Suppressor macrophage treated with lipopolysaccharide for 1 hour (primary cell): ENCODE results near the gene DPP6.

Experiments
- DNase-seq, 3 donors: peaks; one replicate each; pipeline ENCODE4 v3.0.0-alpha.2; 2020 to 2022

DPP6 gene

DNA sequence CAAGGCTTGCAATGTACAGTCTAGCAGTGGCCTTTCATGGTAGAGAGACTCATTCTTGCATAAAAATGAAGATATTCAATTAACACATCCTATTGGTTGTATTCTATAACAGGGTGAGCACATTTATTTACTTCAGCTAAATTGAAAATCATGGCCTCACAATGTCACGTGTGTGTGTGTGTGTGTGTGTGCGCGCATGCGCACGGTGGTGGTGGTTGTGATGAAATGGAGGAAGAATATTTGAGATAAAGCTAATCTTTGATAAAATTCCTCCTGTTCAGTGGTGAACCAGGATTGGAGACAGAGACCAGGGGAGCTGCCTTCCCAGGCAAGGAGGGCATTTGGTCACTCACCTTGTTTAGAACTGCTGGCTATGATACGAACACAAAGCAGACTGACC is 199.8 kb downstream of the DPP6 start:
- DNase-seq, result no peak

DNA sequence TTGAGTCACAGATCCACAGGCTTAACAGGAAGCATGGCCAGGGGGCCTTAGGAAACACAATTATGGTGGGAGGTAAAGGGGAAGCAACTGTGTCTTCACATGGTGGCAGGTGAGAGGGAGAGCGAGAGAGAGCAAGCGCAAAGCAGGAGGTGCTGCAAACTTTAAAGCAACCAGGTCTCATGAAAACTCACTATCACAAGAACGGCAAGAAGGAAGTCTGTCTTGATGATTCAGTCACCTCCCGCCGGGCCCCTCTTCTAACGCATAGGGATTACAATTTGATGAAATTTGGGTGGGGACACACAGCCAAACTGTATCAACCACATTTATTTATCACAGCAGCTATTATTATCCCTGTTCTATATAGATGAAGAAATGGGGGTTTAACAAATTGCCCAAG is 201.6 kb downstream of the DPP6 start:
- DNase-seq, result no peak

GRCh38 chr7:154255324-154255723 is 203.1 kb downstream of the DPP6 start:
- DNase-seq, result no peak

GRCh38 chr7:154256150-154256549 is 204.0 kb downstream of the DPP6 start:
- DNase-seq, result no peak

DNA sequence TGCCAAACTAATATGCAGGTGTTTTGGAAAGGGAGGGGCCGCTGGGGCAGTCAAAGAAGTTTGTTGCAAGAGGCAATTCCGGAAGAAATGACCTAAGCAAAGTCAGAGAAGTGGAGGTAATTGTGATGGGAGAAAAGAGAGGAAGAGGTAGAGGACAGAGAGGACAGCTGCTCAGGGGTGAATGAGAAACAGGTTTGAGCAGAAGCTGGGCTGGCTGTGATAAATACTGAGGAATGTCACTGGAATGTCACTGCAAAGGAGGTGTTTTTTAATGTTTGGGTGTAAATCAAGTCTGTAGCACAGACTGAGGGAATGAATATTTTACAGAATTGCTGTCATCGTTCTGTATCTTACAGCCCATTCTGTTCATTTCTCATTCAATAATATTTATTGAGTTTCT is 207.2 kb downstream of the DPP6 start:
- no peak for DNase-seq

- no peak for DNase-seq
Measured at GRCh38 chr7:154287356-154287755, 235.2 kb downstream of the DPP6 start.

DNA sequence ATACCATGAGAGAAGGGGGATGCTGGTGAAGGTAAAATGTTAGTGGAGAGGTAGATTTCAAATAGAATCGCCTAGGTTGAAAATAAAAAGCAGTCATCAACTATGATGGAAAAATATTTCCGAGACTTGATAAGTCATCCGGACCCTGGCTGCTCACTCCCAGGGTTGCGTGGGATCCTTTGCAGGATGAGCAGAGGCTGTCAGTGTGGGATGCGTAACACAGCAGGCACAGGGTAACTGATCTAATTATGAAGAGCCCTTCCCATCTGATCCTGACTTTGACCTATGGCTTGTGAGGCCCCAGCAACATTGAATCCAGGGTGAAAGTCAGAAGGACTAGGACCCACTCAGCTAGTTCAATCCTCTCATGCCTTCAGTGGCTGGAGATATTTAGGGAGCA is 236.9 kb downstream of the DPP6 start:
- DNase-seq, result no peak

- no peak for DNase-seq
Measured at GRCh38 chr7:154296443-154296842, 244.2 kb downstream of the DPP6 start.

DNA sequence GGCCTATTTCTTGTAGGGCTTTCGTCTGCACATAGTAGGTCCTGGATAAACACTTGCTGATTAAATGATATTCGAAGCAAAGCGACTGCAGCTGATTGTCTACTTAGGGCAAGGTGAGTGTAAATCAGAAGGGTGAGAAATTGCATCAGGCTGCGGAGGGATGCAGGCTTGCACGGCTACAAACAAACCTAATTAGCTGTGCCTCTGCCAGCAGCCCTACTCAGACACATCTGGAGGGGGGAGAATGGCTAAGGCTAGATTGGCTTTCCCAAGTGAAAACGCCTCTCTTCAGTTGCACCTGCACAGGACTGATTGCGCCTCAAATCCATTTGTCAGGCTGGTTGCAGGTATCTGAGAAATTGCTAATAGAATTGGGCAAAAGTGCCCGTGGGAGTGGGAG is 247.5 kb downstream of the DPP6 start:
- DNase-seq, result no peak

DNA sequence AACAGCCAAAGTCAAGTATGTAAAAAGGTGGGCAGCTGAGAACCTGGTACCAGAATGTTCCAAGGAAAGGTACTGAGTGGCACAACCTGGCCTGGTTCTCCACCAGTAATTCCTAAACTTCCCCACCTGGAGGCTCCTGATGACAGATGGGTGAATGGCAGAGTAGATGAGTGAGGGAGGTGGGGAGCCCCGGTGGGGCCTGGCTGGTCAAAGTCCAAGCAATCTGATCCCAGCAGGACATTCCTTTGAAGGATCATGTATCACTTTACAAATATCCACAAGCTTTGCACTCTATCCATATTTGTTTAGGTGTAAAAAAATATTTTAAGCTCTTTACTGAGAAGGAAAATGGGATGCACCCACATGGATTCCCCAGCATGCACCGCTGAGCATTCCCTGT is 250.2 kb downstream of the DPP6 start:
- DNase-seq, result no peak

GRCh38 chr7:154304231-154304630 is 252.0 kb downstream of the DPP6 start:
- no peak for DNase-seq

GRCh38 chr7:154304740-154305700 is 252.8 kb downstream of the DPP6 start:
- no peak for DNase-seq

DNA sequence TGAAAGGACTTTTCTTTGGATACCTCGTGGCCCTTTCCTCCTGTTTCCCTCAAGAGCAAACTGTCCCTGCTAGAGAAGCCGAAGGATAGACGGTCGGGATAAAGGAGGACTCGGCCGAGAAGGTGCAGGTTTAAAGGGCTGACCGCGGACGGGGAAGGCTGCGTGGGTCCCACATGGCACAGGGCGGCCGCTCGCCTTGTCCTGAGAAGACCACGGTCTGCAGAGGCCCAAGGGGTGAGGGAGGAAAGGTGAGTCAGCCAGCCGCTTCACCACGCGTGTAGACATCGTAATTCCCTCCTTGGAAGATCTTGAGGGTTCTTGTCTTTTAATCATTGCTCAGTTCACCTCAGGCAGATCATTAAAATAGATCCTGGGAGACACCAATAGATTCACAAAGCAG is 253.8 kb downstream of the DPP6 start:
- no peak for DNase-seq

GRCh38 chr7:154308928-154309327 is 256.7 kb downstream of the DPP6 start:
- DNase-seq, result no peak

DNA sequence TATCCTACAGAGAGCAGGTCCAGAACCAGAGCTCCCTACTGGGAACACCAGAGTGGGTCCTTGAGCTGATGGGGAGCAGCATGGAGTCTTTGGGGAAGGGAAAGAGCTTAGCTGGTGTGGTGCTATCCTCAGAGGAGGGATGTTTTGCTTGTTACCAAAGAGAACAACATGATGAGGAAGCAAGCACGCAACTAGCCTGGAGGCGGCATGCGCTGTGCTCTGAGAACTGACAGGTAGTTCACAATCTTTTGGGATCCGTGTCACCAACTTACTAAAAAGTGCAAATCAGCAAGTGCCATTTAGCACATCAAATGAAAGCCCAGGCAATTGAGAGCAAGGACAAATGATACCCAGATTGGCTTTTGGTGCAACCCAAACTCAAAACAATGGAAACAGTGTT is 257.9 kb downstream of the DPP6 start:
- no peak for DNase-seq

DNA sequence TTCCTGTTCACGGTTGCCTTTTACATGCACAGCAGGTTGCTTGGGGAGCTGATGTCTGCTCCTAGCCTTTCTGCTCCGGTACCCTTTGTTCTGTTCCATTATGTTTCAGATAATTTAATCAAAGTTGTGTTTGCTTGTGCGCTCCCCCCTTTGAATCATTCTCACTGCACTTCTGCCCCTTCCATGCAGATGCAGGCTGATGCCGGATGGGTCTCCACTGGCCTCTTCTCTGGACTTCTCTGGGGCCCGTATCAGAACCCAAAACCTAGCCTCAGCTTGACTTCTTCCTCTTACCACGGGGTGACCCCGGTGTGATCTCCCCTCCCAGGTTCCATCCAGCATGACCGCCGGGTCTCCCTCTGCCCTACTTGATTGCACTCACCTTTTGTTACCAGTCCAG is 272.0 kb downstream of the DPP6 start:
- no peak for DNase-seq

DNA sequence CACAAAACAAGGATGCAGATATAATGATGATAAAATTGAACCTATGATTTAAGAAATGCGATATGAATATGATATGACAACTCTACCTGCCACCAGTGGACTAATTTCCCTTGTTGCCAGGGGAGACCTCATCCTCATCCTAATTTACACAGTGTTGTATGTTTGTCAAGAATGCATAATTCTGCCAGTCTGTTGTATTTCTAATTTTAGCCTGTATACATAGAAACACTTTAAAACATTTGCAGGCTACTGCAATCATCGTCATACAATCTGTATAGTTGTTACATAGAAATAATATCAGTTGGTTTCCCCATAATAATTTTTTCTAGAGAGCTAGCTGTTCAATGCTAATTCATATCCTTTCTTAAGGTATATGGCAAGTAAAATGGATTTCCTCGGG is 274.2 kb downstream of the DPP6 start:
- DNase-seq, result no peak

- no peak for DNase-seq
Measured at GRCh38 chr7:154330318-154330717, 278.1 kb downstream of the DPP6 start.

DNA sequence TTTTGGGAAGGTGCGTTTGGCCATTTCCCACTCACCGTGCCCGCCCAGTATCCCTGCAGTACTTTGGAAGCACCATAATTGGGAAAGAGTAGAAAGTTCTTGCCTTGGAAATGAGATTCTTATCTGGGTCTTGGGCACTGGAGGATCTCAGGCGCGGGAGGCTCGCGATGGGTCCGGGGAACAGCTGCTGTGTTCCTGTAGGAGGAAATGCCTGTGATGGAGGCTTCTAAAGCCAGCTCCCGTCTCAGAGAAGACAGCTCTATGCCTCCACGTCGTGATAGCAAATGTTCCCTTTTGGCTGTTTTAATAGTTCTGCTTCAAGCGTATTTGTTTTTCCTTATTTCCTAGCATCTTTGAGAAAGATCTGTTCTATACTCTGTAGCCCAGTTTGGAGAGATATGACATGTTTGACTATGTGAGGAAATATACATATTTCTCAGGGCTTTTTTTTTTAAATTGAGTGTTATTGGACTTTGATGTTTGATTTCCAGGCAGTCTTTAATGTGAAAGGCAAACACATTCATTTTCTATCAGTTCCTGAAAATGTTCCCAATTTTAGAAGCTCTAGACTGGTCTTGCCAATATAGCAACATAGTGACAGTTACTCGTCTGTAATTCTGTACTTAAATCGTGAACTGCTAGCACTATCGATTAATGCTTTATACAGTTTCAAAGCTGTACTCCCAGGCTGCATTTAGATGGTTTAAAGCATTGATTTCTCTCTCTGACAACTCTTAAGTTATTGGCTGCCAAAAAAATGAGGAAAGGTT is 280.8 kb downstream of the DPP6 start:
- DNase-seq, result no peak

DNA sequence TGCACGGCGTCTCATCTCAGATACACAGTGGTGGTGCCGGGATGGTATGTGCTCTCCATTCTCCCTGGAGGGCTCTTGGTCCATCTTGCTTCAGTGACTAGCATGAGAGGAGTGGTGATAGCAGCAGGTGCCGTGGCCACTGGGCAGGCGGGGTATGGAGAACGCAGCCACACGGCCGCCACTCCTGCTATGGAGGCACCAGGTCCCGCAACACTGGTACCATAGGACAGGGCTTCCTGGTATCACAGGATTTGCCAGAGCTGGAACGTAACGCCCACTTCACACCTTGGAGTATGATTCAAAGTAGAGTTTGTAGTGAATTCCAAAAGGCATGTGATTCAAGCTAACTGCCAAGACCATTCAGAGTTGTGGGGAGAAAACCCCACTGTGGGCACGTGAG is 284.1 kb downstream of the DPP6 start:
- DNase-seq, result no peak

DNA sequence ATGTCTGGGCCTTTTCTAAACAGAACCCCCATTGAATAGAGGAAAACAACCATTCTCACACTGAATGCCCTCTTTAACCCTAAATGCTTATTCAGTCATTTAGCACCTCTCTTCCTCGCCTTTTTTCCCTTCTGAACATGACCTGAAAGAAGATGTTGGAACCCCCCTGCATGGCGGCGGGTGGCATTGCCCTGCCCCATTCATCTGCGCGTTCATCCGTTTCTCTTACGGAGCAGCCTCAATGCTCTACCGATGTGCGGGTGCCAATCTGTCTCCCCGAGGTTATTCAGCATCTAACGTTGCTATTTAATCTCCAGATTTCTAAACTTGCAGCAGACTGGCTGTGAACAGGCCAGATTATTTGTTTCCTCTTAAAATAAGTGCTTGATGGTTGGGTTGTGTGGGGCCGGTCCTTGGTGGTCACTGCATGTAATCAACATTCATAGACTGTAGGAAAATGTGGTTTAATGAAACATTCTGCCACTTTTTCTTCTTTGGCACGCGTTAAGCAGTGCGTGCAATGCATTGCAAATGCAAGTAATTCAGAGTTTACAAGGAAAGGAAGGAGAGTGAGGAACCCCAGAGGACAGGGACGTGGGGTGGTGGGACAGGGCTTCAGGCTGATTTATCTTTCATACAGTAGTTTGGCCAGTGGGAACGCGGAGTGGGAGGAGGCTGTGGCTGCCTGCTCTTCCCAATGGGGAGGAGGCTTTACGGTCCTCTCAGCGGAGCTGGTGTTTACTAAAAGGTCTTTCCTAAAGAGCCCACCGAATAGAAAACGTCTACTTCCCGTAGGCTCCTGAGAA is 286.7 kb downstream of the DPP6 start:
- no peak for DNase-seq

GRCh38 chr7:154342971-154343633 is 290.9 kb downstream of the DPP6 start:
- DNase-seq, result no peak
